ACHN (cell line): ENCODE data around the gene ANKS1B.

Experiments
- DNase-seq: peaks from one replicate; pipeline ENCODE4 v3.0.0-alpha.2; 2015
- in situ Hi-C: cut with HindIII; loops from 2 replicates; pipeline ENCODE4 v1.10.0; 2017; ENCODE audit warnings: low sequenced_read_pairs, low pct_ligation_motif_present, low pct_unique_long_range_greater_than_20kb

The ANKS1B gene

GRCh38 chr12:99454539-99455172 is 530.1 kb downstream of the ANKS1B start:
- DNase-seq: peak; percentile 60
- in situ Hi-C loops: no loop called here

- in situ Hi-C loops: no loop called here
- peak; percentile 50 for DNase-seq
Measured at GRCh38 chr12:99453836-99454538, 530.7 kb downstream of the ANKS1B start.

- in situ Hi-C loops: no loop called here
- DNase-seq: peak; percentile 42
Measured at GRCh38 chr12:99450036-99450630, 534.6 kb downstream of the ANKS1B start.

GRCh38 chr12:99444859-99445316 is 539.8 kb downstream of the ANKS1B start:
- in situ Hi-C loops: no loop called here

GRCh38 chr12:99442758-99443157 is 542.0 kb downstream of the ANKS1B start:
- in situ Hi-C loops: no loop called here
- no peak for DNase-seq

More at GRCh38 chr12:99444859-99445316, 539.8 kb downstream of the ANKS1B start:
- peak; percentile 55 for DNase-seq

GRCh38 chr12:99439399-99439798 is 545.3 kb downstream of the ANKS1B start:
- in situ Hi-C loops: no loop called here
- no peak for DNase-seq

DNA sequence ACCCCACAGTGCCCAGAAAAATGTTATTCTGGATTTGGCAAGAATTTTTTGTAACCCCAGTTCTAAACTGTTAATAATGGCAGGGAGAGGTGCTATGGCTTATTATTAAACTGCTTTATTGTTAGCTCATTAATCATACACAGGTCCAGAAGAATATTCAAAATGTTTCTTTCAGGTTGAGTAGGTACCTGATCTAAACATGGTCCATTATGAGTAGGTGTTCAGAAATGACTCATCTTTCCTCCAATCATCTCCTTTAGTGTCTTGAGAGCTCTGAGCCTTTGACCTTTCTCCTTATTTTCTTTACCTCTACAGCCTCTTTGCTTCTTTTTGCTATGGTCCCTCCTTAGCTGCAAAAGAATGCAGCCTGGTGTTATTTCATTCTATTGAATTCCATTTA is 548.2 kb downstream of the ANKS1B start:
- DNase-seq: no peak
- in situ Hi-C loops: no loop called here

DNA sequence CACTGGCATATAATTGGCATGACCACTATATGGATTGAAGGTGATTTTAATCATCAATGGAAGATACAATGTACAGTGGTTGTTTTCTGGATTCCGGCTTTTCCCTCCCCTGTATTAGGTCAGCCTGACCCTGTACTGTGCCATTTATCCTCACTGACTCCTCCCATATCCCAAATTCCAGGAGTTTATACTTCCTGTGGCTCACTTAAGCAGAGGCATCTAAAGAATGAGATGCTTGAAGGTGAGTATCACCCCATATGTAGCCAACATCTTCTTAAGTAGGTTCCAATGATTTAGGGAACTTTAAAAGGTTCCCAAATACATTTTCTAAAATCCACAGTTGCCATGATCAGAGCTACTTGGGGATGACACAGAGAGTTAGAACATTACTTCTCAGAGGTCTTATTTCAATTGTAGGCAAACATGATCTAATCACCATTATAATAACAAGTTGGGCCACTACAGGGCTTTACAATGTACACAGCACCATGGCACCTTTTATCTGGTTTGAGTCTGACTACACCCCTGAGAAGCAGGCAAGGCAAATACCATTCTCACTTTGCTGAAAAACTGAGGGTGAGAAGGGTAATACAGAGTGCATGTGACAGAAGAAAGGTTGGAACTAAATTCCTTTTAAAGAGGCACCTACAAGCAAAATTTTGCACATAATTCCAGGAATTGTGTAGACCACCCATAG is 549.5 kb downstream of the ANKS1B start:
- in situ Hi-C loops: no loop called here
- DNase-seq: no peak

- no peak for DNase-seq
Measured at GRCh38 chr12:99433155-99433554, 551.6 kb downstream of the ANKS1B start.

GRCh38 chr12:99431203-99431602 is 553.5 kb downstream of the ANKS1B start:
- in situ Hi-C loops: no loop called here
- DNase-seq: no peak

More at GRCh38 chr12:99433155-99433554, 551.6 kb downstream of the ANKS1B start:
- in situ Hi-C loops: no loop called here

DNA sequence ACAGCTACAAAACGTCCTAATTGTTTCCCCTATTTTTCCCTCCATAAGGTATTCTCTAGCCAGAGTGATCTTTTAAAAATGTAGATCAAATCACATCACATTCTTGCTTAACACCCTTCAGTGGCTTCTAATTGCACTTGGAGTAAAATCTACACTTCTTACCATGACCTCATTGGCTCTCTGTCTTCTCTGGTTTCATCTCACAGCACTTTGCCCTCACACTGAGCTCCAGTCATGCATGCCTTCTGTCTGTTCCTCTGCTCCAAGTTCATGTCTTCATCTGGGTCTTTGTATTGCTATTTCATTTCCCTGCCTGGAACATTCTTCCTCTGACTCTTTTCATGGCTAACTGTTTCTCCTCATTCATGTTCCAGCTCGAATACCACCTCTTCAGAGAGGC is 557.6 kb downstream of the ANKS1B start:
- in situ Hi-C loops: no loop called here
- peak; percentile 63 for DNase-seq

- DNase-seq: no peak
- in situ Hi-C loops: no loop called here
Measured at GRCh38 chr12:99418379-99418778, 566.4 kb downstream of the ANKS1B start.

DNA sequence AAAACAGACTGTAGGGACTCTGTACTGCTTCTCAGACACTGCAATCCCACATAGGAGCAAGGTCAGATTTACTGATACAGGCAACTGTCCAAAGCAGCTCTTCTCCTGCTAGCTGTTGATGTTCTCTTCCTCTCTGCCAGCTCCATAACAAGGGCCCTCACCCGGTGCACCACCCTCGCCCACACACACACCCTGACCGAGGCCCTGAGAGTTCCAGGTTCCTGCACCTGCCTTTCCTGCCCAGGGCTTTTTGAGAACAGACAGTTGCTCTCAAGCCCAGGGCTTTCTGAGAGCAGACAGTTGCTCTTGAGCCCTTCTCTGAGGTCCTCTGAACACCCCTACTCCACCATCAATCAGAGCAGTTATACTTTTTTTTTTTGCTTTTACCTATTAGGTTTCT is 571.0 kb downstream of the ANKS1B start:
- no peak for DNase-seq
- in situ Hi-C loops: no loop called here

- DNase-seq: no peak
- in situ Hi-C loops: no loop called here
Measured at GRCh38 chr12:99393763-99394162, 591.0 kb downstream of the ANKS1B start.

GRCh38 chr12:99392091-99392850 is 592.5 kb downstream of the ANKS1B start:
- in situ Hi-C loops: no loop called here
- no peak for DNase-seq

DNA sequence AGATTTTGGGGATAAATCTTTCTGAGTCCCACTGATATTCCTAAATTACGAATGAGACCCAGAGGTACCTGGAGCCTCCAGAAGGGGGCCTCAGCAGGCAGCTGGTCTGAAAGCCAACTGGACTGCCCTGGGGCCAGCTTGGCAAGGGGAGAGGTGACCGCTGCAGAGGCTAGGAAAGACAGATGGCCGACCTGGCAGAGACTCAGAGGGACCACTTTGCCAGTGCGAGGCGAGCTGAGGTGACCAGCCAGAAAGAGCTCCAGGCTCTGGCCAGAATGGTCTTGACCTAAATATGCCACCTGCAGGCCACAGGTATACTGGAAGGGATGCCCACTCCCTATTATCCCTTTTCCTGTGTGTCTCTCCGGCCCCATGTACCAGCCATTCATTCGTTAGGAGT is 594.0 kb downstream of the ANKS1B start:
- peak; percentile 56 for DNase-seq
- in situ Hi-C loops: no loop called here

GRCh38 chr12:99389751-99390150 is 595.0 kb downstream of the ANKS1B start:
- in situ Hi-C loops: no loop called here
- DNase-seq: no peak

DNA sequence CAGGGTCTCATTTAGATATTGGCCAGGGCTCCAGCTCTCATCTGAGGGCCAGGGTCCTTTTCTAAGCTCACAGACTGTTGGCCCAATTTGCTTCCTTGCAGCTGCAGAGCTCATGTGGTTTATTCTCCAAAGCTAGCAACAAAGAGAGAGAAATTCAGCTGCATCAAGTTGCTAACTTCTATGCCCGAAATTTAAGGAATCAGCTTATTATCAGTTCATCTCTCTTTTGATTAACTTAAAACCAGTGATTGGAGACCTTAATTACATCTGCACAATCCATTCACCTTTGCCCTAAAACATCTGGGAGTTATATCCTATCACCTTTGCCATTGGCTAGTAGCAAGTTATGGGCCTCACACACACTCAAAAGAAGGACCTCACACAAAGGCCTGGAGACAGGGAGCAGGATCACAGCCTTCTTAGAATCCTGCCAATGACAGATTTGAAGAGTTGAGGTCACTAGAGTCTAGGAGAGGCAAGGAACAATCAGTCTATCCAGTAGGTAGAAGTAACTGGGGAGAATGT is 596.0 kb downstream of the ANKS1B start:
- in situ Hi-C loops: no loop called here

More for the DNA sequence above, 596.0 kb downstream of the ANKS1B start:
- DNase-seq: no peak
